Loucy (cell line): ENCODE data around the gene CD151.

Experiments
- H2AFZ ChIP-seq: fragments of 200-600 bp; sonication (generic); 2 replicates; pipeline ENCODE4 v1.6.0; 2016; ENCODE audit warnings: antibody characterized with exemption, mild to moderate bottlenecking, low read length, moderate library complexity
- H3F3A ChIP-seq: fragments of 200-600 bp; 2 replicates; pipeline ENCODE4 v1.6.0; 2016; ENCODE audit warnings: antibody characterized with exemption, low read depth, mild to moderate bottlenecking
- H3K27me3 ChIP-seq: fragments of 200-600 bp; sonication (generic); 2 replicates; pipeline ENCODE4 v1.6.1; 2014; ENCODE audit warnings: low read length, mild to moderate bottlenecking; ENCODE audit not compliant: insufficient read depth, poor library complexity, severe bottlenecking
- H3K36me3 ChIP-seq: fragments of 200-600 bp; sonication (generic); 2 replicates; pipeline ENCODE4 v1.6.1; 2016; ENCODE audit warnings: low read length; ENCODE audit not compliant: insufficient read depth
- H3K4me1 ChIP-seq: fragments of 200-600 bp; sonication (generic); 2 replicates; pipeline ENCODE4 v1.5.1; 2014; ENCODE audit warnings: low read length, mild to moderate bottlenecking; ENCODE audit not compliant: insufficient read depth, poor library complexity, severe bottlenecking
- H3K4me2 ChIP-seq: fragments of 200-600 bp; sonication (generic); 2 replicates; pipeline ENCODE4 v1.6.0; 2014; ENCODE audit warnings: antibody characterized with exemption, low read length, low read depth, mild to moderate bottlenecking; ENCODE audit not compliant: poor library complexity, severe bottlenecking
- H3K4me3 ChIP-seq: fragments of 200-600 bp; sonication (generic); 2 replicates; pipeline ENCODE4 v1.5.1; 2014; ENCODE audit warnings: low read length, mild to moderate bottlenecking, mixed read lengths; ENCODE audit not compliant: poor library complexity, severe bottlenecking
- H3K79me2 ChIP-seq: fragments of 200-600 bp; sonication (generic); 2 replicates; pipeline ENCODE4 v1.6.1; 2014; ENCODE audit warnings: low read length; ENCODE audit not compliant: insufficient read depth
- H3K9ac ChIP-seq: fragments of 200-600 bp; sonication (generic); 2 replicates; pipeline ENCODE4 v1.6.0; 2014; ENCODE audit warnings: mild to moderate bottlenecking, low read depth, low read length, moderate library complexity; ENCODE audit not compliant: poor library complexity, severe bottlenecking
- H3K9me2 ChIP-seq: fragments of 200-600 bp; sonication (generic); replicated peaks from 2 replicates; pipeline ENCODE4 v1.6.1; 2016; ENCODE audit warnings: low read depth, low read length, mixed read lengths
- H3K9me3 ChIP-seq: fragments of 200-600 bp; sonication (generic); 2 replicates; pipeline ENCODE4 v1.6.1; 2014; ENCODE audit warnings: mild to moderate bottlenecking, antibody characterized with exemption, low read length, low read depth; ENCODE audit not compliant: insufficient read depth
- H4K20me1 ChIP-seq: fragments of 200-600 bp; sonication (generic); 2 replicates; pipeline ENCODE4 v1.6.0; 2014; ENCODE audit warnings: antibody characterized with exemption, low read length, mild to moderate bottlenecking; ENCODE audit not compliant: insufficient read depth, poor library complexity, severe bottlenecking
- CTCF ChIP-seq: fragments of 200-600 bp; sonication (generic); conservative IDR thresholded peaks from 2 replicates; pipeline ENCODE4 v1.5.1; 2014; ENCODE audit warnings: mild to moderate bottlenecking, antibody characterized with exemption, low read length
- EZH2phosphoT487 ChIP-seq: fragments of 200-600 bp; IDR thresholded peaks from 2 replicates; pipeline ENCODE4 v1.6.1; 2018; ENCODE audit warnings: antibody characterized with exemption, mild to moderate bottlenecking, moderate library complexity, borderline replicate concordance

CD151 gene

GRCh38 chr11:836274-836673 lies 3.5 kb downstream of the CD151 start:
- Histone ChIP-seq H3K4me1 (peaks cover 27% of the 10 kb centered on the region), H3K36me3 (peaks cover 13% of the 10 kb centered on the region; the same call in 1 of the 2 replicates), H3K4me2 (no peak overlapping the region), H3K9me3 (no peaks in the 10 kb centered on the region), H3K79me2 (peaks cover 23% of the 10 kb centered on the region), H3K4me3 (no peak overlapping the region), H2AFZ (no peak overlapping the region), H4K20me1 (peaks cover 26% of the 10 kb centered on the region), H3K9ac (no peak overlapping the region), H3F3A (no peaks in the 10 kb centered on the region), H3K27me3 (no peaks in the 10 kb centered on the region), H3K9me2 (no peaks in the 10 kb centered on the region)
- TF ChIP-seq EZH2phosphoT487: no peak
- TF ChIP-seq CTCF: no peak

GRCh38 chr11:836700-837099 lies 3.9 kb downstream of the CD151 start:
- H3K9me3 ChIP-seq: no peaks in the 10 kb centered on the region
- peaks cover 28% of the 10 kb centered on the region for H4K20me1 ChIP-seq
- peaks cover 27% of the 10 kb centered on the region for H3K79me2 ChIP-seq
- H3K36me3 ChIP-seq: peaks cover 13% of the 10 kb centered on the region; the same call in 1 of the 2 replicates
- no peaks in the 10 kb centered on the region for H3F3A ChIP-seq
- TF ChIP-seq CTCF (no peak), EZH2phosphoT487 (no peak)
- no peak overlapping the region for H3K4me3 ChIP-seq
- H2AFZ ChIP-seq: no peak overlapping the region
- H3K9ac ChIP-seq: no peak overlapping the region
- H3K4me1 ChIP-seq: peaks cover 29% of the 10 kb centered on the region
- H3K9me2 ChIP-seq: no peaks in the 10 kb centered on the region
- H3K27me3 ChIP-seq: no peaks in the 10 kb centered on the region
- H3K4me2 ChIP-seq: no peak overlapping the region

- H3K4me1 ChIP-seq: peaks cover 29% of the 10 kb centered on the region
- no peak overlapping the region for H3K4me3 ChIP-seq
- peaks cover 34% of the 10 kb centered on the region for H4K20me1 ChIP-seq
- H3F3A ChIP-seq: no peaks in the 10 kb centered on the region
- H3K9me2 ChIP-seq: no peaks in the 10 kb centered on the region
- peaks cover 34% of the 10 kb centered on the region for H3K79me2 ChIP-seq
- H3K27me3 ChIP-seq: no peaks in the 10 kb centered on the region
- H3K4me2 ChIP-seq: no peak overlapping the region
- H3K9me3 ChIP-seq: no peaks in the 10 kb centered on the region
- H2AFZ ChIP-seq: no peak overlapping the region
- H3K9ac ChIP-seq: no peak overlapping the region
- H3K36me3 ChIP-seq: peaks cover 13% of the 10 kb centered on the region; the same call in 1 of the 2 replicates
- TF ChIP-seq EZH2phosphoT487: no peak
- TF ChIP-seq CTCF: no peak
Observed at GRCh38 chr11:837189-837989, 4.6 kb downstream of the CD151 start.
